HT1080 (cell line): ENCODE data around the gene GABRB3. TPM values are rescaled to one million over a fixed set of nuclear protein-coding genes. Genes with fewer than 3 reads are reported as not detected.

Experiments
- DNase-seq: peaks from one replicate; pipeline ENCODE4 v3.0.0-alpha.2; 2015; ENCODE audit warnings: low read depth
- total RNA-seq: library from RNA; depleted of rRNA; stranded (reverse); fragments of >200 nt; shearing (Covaris generic); gene quantifications from 2 replicates; pipeline ENCODE4 v1.2.3, GENCODE V29; 2014; rRNA removed

GABRB3 gene
- total RNA-seq, 1 experiment from 2014 or later, result not detected

GRCh38 chr15:26561896-26562295 lies 211.0 kb downstream of the GABRB3 start:
- peak; percentile 27 for DNase-seq

- DNase-seq, result no peak
Observed at GRCh38 chr15:26561130-26561529, 211.7 kb downstream of the GABRB3 start.

- no peak for DNase-seq
Observed at GRCh38 chr15:26555898-26556297, 217.0 kb downstream of the GABRB3 start.

GRCh38 chr15:26551473-26551872 lies 221.4 kb downstream of the GABRB3 start:
- no peak for DNase-seq

- DNase-seq, result no peak
Observed at GRCh38 chr15:26550880-26551279, 222.0 kb downstream of the GABRB3 start.

- no peak for DNase-seq
Observed at GRCh38 chr15:26537663-26538062, 235.2 kb downstream of the GABRB3 start.

- DNase-seq, result no peak
Observed at GRCh38 chr15:26531489-26531888, 241.4 kb downstream of the GABRB3 start.

GRCh38 chr15:26525096-26525495 lies 247.8 kb downstream of the GABRB3 start:
- DNase-seq, result no peak

- no peak for DNase-seq
Observed at GRCh38 chr15:26521691-26522198, 251.1 kb downstream of the GABRB3 start.

GRCh38 chr15:26521130-26521529 lies 251.7 kb downstream of the GABRB3 start:
- DNase-seq, result no peak

- no peak for DNase-seq
Observed at GRCh38 chr15:26518885-26519284, 254.0 kb downstream of the GABRB3 start.

GRCh38 chr15:26516102-26516980 lies 256.5 kb downstream of the GABRB3 start:
- no peak for DNase-seq

- peak; percentile 1 for DNase-seq
Observed at GRCh38 chr15:26504009-26504408, 268.9 kb downstream of the GABRB3 start.

Other genes with a start within 250 kb of the GABRB3 start
- gene GABRA5, start 94.0 kb upstream of the GABRB3 start, total RNA-seq, result 0.59 and 0.97 TPM in 2 replicates
- gene GABRG3, start 198.1 kb upstream of the GABRB3 start, total RNA-seq, result 0.13 and 0.56 TPM in 2 replicates